Activated CD8-positive, alpha-beta memory T cell treated with anti-CD3 and anti-CD28 coated beads, Interleukin-2, amount 50 U/mL, for 4 hours (primary cell): ENCODE measurements around the gene LIN37.
"Not testable (repeated sequence)": the region's sequence is repeated elsewhere in the genome, so short reads cannot be mapped to it uniquely, and the experiment has no call there.

ENCODE experiments used
- DNase-seq: peaks from one replicate; pipeline ENCODE4 v3.0.0-alpha.2; 2020

Gene LIN37

DNA sequence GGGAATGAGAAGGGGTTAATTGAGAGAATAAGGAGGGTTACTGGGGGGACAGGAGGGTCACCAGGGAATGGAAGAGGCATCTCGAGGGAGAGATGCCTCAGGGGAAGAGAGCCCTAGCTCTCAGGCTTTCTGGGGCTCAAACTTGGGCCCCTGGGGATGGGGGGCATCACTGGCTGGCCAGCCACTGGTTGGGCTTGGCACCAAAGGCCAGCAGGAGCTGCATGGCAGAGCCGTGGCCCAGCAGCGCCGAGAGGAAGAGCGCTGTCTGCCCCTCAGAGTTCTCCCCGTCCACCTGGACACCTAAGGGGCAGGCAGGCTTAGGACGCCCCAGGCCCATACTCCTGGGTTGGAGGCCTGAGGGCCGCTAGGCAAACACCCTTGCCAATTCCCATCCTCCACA is 44.5 kb downstream of the LIN37 start:
- DNase-seq, result no peak

DNA sequence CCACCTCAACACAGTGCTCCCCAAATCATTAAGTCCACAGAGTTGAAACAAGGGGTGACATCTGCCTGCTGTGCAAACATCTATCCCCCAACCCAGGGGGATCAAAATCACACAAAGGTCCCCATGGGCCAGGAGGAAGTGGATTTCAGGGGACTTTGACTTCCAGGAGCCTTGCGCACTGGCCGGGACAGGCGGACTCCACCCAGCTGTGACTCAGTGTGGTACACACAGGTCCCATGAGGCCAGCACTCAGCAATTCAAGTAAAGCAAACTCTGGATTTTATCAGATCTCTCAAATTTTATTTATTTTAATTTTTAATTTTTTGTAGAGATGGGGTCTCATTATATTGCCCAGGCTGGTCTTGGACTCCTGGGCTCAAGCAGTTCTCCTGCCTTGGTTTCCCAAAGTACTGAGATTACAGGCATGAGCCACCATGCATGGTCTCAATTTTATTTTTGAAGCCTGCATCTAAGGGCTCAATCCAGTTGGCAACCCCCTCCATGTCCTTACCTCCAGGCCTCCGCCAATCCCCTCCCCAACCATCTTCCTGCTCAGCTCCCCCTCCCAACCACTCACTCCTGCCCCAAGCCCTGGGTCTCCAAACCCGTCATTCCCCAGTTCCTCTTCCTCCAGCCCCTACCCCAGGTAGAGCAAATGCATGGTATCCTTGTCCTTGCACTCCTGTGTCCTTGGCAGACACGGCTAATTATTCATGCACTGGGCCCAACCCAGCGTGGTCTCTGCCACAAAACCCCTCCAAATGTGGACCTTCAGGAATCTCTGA is 45.2 kb downstream of the LIN37 start:
- no peak for DNase-seq

DNA sequence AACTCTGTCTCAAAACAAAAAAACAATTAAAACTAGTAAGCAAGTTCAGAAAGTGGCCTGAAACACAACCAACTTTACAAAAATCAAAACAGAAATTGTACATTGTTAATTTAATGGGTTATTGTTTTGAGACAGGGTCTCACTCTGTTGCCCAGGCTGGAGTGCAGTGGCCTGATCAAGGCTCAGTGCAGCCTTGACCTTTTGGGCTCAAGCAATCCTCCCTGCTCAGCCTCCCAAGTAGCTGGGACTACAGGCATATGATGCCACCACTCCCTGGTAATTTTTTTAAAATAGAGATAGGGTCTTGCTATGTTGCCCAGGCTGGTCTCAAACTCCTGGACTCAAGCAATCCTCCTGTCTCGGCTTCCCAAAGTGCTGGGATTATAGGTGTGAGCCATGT is 47.2 kb downstream of the LIN37 start:
- DNase-seq, result not testable (repeated sequence)

DNA sequence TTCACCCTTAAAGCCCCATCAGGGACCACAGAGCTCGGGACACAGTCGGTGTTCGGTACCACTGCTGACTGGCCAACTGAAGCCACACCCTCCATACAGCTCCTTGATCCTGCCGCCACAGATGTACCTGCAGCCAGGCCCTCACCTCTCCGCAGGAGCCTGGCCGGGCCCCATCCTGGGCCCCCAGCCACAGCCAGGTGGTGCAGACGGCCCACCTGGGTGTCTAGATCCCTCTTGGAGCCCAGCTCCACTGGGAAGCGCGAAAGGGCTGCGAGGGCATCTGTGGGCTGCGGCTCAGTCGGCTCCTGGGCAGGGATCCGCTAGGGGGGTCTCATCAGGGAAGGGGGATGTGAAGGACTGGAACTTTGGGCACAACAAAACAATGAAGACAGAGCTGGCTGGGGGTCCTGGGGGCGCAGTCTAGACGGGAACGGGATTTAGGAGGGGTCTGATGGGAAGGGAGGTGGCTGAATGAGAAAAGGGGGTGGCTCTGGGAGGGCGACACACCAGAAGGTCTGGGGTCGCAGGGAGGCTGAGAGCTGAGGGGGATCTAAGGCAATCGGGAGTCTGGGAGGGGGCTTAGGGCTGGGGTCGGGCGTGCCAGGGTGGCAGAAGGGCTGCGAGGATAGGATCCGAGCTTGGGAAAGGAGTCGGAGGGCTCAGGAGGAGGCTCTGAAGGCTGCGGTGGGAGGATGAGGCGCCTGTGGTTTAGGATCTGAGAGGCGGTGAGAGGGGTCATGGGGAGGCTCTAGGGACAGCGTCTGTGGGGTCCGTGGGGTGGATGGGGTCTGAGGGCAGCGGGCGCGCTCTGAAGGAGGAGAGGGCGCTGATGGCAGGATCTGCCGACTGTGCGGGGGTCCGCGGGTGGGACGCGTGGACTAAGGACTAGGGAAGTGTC is 48.5 kb downstream of the LIN37 start:
- DNase-seq, result no peak

DNA sequence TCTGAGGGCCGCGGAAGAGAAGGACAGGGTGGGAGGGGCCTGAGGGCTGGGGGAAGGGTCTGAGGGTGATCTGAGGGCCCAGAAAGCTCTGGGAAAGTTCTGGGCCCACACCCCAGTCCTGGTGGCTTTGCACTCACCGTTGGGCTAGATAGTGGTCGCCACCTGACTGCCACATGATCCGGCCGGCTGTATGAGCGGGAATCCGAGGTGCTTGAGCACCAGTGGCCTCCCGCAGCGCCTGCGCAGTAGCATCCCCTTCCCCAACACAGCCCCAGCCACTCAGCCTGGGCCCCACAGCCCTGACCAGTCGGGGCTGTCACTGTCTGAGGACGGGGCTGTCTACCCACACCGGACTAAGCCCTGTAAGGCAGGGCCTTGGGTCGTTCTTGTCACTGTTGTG is 49.3 kb downstream of the LIN37 start:
- DNase-seq, result no peak

DNA sequence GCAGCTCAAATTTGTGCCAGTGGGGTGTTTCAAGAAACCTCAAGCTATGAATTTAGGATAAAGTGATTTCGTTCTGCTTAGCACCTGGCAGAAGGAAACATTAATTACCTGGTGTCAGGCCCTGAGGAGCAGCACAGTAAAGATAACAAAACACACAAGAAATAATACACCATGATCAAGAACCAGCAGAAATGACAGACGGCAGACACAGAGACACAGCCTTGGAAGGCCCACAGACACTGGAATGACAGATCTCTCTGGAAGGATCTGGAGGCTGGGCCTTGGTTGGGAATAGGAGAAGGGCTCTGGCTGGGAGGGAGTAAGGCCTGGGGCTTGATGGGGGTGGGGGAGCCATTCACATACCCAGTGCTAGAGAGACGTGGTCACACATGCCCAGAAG is 53.5 kb downstream of the LIN37 start:
- no peak for DNase-seq
